IPS DF 19.7 (cell line): ENCODE measurements around the gene PSEN2.

Experiments
- DNase-seq: peaks from one replicate; pipeline ENCODE4 v3.0.0-alpha.2; 2013; ENCODE audit warnings: low read depth, low spot score

Gene PSEN2

DNA sequence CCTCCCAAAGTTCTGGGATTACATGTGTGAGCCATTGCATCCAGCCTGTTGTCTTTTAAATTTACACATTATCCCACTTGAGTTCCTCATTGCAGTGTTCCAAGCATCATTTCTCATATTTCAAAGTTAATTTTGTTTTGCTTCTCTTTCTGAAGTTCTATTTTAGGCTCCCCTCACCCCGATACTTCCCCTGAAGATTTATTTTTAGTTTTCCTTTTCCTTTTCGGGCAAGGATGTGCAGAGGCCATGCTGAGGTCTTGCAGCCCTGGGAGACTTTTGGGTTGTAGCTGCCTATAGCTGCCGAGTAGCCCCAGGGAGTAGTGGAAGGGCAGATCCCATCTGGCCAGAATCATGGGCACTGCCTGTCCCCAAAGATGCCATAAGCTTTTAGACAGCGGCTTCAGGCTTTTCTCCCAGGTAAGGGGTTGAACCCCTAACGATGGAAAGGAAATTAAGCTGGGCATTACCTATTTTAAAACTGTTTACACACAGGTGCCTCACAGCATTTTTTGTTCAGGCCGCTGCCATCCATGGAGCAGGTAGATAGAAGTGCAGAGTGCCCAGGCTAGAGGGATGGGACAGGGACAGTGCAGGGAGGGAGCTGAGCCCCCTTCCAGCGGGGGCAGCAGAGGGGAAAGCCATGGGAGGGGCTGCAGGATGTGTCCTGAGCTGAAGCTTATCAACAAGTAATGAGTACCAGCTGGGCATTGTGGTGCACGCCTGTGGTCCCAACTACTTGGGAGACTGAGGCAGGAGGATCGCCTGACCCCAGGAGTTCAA lies 15.9 kb downstream of the PSEN2 start:
- DNase-seq, result no peak

DNA sequence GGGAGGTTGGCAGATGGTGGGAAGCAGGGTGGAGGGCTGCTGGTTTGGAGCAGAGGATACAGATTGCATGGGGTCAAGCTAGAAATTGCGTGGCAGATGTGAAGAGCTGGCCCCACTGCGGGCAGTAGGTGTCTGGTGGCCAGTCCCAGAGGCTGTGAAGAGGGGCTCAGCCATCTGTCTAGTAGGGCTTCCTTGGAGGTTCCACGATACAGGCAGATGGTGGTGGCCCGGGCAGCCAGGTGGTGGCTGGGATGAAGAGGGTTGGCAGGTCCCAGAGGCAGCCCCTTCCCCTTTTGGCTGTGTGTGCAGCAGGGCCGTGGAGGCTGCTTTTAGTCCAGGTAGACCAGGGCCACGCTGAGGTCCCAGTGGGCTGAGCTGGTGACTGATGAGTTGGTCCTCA lies 16.6 kb downstream of the PSEN2 start:
- DNase-seq, result no peak

DNA sequence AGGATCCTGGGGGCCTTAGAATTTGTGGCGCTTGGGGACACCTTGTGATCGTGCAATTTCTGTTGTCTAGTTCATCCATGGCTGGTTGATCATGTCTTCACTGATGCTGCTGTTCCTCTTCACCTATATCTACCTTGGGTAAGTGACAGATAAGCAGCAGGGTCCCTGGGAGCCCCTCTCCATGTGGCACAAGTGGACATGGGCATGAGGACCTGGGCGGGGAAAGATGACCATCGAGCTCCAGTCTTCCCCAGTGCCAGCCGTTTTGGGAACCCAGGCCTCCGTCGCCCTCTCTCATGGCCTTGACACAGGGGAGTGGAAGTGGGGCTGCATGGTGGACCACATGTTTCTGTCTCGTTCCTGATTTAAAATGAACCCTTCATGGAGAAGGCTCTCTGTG lies 17.6 kb downstream of the PSEN2 start:
- DNase-seq, result no peak

DNA sequence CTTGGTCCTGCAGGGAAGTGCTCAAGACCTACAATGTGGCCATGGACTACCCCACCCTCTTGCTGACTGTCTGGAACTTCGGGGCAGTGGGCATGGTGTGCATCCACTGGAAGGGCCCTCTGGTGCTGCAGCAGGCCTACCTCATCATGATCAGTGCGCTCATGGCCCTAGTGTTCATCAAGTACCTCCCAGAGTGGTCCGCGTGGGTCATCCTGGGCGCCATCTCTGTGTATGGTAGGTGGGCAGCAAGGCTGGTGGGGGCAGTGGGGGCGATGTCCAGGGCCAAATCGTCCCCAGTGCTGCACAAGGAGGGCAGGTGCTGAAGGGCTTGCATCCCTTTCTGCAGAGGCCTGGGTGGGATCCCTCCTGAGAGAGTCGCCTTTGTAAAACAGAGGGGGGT lies 18.4 kb downstream of the PSEN2 start:
- DNase-seq, result no peak

DNA sequence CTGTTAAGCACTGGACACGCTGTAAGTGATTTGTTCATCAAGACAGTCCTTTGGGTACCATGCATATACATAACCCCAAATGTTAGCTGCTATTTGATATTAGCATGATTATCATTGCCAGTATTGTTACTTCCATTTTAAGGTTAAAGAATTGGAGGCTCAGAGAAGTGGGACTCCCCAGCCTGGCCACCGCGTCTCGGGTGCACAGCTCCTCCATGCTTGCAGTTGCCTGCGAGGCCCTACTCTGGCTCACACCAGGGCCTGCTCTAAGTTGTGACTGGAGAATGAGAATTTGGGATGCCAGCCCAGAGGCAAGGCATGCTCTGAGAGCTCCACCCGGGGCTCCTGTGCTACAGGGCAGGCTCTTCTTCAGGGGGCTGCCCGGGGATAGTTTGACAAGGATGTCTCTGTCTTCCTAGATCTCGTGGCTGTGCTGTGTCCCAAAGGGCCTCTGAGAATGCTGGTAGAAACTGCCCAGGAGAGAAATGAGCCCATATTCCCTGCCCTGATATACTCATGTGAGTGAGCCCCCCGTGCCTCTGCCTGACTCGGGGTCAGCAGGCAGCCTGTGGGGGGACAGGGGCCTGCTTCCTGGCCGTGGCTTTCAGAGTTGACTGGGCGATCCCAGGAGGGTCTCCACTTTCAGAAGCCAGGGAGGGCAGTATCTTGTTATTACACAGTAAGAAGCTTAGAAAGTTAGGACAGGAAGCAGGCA lies 19.4 kb downstream of the PSEN2 start:
- DNase-seq, result no peak

DNA sequence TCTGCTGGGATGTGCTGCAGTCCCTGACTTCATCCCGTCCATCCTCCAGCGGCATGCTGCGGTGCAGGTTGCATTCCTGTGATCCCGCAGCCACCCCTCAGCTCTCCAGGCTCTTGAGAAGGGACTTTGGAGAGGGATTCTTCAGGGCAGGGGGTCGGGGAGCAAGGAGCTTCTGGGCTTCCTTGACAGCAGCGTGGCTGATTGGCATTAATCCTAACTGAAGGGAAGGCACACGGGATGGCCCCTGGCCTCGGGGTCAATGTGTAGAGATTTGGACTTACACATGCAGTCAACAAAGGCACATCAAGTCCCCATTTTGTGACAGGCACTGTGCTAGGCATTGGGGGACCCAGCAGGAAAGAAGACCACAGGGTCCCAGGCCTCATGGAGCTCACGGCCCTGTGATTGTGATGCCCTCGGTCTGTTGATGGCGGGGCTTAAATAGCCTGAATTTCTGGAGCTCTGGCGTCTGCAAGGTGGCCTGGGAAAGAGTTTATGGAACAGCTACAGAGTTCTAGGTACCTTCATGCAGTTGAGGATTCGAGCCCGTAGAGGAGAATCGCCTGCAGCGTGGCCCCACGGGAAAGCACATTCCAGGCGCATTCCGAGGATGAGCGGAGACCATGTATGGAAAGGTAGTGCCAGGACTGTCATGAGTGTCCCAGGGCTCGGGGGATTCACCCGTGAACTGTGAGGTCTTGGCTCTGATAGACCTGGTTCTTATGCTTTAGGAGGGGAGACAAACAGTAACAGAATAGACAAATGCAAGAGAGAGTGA lies 20.1 kb downstream of the PSEN2 start:
- no peak for DNase-seq

DNA sequence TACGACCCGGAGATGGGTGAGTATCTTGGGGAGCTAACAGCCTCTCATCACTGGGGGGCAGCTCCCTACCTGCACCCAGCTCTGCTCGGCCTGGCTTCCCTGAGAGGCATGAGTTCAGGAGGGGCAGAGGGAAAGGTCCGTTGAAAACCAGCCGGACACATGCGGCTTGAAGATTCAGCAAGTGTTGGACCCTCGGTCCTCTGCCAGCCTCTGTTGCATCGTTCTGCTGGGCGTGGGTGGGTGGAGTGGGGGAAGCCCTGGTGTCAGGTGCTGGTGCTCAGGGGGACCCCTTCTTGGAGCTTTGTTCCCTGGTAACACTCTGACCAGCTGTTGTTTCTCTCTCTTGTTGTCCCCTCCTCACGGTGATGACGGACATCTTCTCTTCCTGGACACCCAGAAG lies 20.9 kb downstream of the PSEN2 start:
- DNase-seq, result no peak

DNA sequence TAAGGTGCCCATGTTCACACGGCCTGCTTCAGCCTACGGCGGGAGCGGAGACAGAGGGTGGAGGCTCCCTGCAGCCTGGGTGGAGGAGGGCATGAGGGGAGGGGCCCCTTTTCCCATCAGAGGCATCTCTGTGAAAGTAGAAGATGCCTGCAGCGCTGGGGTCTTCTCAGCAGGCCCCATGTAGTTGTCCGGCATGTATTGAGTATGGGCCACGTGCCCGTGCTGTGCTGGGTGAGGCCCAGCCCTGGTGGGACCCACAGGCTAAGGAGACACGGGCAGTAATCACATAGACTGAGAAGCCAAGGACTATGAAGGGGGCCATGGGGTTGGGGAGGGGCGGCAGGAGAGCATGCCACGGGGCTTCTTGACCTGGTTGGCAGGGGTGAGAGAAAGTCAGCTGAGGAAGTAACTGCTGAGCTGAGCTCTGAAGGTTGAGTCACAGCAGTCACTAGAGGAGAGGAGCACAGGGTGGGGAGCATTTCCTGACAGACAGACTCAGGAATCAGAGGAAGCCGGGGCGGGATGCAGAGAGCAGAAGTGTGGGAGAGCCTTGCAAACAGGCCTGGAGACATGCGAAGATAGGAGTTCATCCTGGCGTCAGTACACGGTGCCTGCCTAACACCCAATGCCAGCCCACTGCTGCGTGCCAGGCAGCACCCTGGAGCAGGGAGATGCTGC lies 21.6 kb downstream of the PSEN2 start:
- DNase-seq, result no peak

DNA sequence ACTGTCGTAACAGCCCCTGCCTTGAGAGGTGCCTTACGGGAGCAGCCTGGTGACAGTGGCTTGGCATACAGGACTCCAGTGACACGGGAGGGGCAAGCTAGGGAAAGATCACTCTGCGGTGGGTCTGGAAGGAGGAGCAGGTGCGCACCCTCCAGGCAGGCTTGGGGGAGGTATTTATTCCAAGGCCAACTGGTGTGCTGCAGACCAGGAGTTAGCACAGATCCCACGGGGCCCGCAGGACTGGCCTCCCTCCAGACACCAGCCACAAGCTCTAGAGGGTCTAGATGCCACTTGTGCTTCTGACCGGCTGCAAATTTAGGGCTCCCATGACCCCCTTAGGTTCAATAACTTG lies 22.1 kb downstream of the PSEN2 start:
- no peak for DNase-seq

DNA sequence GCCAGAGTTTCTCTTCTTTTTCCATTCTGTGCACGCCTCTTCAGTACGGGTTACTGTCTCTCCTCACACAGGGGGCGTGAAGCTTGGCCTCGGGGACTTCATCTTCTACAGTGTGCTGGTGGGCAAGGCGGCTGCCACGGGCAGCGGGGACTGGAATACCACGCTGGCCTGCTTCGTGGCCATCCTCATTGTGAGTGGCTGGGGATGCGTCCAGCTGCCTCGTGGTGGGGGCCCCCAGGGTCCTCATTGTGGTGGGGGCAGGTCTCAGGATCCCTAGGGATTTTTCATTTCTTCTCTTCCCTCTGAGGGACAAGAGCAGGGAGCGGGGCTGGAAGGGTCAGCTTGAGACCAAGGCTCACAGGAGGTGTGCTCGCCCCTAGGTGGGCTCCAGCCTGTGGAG lies 23.5 kb downstream of the PSEN2 start:
- no peak for DNase-seq

DNA sequence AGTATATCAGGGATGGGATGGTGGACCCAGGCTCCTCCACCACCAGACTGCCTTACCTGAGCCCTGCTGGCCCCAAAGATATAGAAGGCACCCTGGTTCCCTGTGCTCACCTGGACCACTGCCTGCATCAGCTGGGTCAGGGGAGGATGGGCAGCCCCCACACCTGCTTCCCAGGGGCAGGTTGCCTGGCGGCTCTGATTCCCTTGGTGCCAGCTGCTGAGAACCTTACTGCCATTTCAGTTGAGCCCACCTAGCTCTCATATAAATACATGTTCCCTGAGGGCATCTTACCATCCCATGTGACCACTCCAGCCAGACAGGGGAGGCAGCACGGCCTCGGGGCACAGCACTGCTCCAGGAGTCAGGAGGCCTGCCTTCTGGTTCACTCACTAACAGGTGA lies 24.4 kb downstream of the PSEN2 start:
- no peak for DNase-seq

DNA sequence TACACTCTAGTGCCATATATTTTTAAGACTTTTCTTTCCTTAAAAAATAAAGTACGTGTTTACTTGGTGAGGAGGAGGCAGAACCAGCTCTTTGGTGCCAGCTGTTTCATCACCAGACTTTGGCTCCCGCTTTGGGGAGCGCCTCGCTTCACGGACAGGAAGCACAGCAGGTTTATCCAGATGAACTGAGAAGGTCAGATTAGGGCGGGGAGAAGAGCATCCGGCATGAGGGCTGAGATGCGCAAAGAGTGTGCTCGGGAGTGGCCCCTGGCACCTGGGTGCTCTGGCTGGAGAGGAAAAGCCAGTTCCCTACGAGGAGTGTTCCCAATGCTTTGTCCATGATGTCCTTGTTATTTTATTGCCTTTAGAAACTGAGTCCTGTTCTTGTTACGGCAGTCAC lies 25.2 kb downstream of the PSEN2 start:
- DNase-seq, result no peak

DNA sequence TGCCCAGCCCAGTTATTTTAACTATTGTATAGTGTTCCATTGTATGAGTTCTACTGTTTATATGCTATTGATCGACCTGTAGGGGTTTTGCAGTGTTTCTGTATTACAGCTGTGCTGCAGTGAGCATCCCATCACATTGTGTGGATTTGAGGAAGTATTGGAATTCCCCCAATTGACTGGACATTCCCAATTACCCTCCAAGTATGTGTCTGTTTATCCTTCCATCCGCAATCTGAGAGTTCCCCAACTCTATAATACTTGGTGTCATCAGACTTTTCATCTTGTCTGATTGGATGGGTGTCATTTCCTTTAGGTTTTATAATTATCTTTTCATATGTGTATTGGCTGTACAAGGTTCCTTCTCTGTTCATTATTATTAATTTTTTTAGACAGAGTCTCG lies 27.8 kb downstream of the PSEN2 start:
- DNase-seq, result no peak

DNA sequence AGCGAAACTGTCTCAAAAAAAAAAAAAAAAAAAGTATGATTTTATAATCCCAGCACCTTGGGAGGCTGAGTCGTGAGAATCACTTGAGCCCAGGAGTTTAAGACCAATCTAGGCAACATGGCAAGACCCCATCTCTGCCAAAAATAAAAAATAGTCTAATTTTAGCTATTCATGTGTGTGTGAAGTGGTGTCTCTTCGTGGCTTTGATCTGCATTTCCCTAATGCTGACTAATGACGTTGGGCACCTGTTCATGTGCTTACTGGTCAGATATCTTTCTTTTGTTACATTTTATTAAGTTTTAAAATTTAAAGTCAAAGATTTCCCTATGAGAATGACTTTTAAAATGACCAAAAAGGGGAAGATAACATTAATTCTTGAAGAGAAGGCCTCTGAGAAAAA lies 31.0 kb downstream of the PSEN2 start:
- no peak for DNase-seq

DNA sequence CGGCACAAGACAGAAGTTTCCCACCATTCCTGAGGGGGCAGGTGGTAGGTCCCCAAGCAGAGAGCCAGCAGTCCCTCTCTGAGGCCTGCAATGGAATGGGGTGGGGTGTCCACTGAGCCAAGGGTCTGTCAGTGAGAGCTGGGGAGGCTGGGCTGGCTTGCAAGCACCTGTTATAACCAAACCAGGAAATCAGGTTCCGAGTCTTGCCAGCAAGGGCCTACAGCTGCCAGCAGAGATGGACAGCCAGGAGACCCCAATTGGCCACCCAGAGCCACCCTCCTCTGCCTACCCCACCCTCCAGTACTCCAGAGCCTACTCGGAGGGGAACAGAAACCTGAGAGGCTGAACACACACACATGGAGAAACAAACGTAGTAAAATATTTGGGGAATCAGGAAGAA lies 32.2 kb downstream of the PSEN2 start:
- DNase-seq, result no peak

DNA sequence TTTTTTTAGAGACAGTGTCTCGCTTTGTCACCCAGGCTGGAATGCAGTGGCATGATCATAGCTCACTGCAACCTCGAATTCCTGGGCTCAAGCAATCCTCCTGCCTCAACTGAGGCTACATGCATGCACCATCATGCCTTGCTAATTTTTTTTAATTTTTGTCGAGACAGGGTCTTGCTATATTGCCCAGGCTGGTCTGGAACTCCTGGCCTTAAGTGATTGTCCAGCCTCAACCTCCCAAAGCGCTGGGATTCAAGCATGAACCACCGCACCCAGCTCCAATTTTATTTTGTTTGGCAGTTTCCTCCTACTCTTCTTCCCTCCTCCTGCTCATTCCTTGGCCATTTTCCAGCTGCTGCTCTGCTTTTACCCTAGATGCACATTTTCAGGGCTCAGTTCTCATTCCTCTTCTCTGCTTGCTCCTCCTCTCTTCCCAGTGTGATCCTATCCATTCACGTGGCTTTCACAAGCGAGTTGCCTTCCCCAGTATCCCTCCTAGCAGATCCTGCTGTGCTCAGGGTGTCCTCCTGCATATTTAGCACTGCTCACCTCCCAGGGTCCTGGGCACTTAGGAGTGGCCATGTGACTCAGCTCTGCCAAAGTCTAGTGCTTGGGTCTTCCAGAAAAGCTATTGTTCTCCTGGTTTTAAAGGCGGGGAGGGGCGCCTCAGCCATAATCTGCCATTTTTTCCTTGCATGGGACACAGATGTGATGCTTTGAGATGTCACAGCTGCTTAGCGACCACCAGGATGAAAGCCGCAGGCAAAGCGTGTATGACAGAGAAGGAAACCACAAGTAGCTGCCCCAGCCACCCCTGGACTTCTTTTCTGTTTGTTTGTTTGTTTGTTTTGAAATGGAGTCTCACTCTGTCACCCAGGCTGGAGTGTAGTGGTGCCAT lies 33.7 kb downstream of the PSEN2 start:
- no peak for DNase-seq

DNA sequence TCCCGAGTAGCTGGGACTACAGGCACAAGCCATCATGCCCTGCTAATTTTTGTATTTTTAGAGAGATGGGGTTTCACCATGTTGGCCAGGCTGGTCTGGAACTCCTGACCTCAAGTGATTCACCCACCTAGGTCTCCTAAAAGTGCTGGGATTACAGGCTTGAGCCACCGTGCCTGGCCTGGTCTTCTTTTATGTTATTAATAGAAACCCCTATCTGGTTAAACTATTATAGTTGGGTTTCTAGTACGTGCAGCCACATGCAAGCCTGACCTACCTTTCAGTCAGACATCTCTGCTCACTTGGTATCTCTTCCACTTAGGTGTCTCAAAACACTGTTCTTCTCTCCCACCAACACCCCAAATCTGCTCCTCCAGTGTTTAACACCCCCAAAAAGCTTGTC lies 34.4 kb downstream of the PSEN2 start:
- DNase-seq, result no peak

DNA sequence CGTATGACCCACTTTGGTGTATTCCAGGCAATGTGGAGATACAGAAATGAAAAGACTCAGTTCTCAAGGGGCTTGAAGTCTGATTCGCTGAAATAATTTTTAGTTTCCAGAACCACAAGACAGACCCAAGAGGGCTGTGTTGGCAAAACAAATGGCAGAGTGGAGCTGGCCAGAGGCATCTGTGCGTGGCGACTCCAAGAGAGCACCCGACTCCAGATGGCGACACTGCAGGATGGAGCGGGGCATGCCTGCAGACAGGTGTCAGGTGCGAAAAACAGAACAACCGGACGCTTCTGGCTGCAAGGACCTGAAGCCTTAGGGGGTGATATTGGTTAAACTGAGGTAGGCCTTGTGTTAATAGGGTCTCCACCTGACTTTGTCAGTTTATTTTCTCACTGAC lies 38.0 kb downstream of the PSEN2 start:
- DNase-seq, result no peak

DNA sequence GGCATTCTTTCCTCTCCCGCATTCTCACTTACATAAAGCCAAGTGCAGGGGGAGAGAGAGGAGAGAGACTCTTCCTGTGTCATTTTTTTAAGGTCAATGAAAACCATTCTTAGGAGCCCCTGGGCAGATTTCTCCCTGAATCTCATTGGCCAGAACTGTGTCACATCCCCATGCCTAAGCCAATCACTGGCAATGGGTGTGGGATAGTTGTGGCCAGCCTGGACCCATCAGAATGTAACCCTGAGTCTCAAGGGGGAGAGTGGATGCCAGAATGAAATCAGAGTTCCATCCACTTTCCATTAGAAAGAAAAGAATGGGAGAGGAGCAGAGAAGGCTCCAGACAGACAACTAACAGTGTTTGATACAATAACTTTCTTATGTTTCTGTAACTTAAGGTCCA lies 38.5 kb downstream of the PSEN2 start:
- DNase-seq, result no peak

DNA sequence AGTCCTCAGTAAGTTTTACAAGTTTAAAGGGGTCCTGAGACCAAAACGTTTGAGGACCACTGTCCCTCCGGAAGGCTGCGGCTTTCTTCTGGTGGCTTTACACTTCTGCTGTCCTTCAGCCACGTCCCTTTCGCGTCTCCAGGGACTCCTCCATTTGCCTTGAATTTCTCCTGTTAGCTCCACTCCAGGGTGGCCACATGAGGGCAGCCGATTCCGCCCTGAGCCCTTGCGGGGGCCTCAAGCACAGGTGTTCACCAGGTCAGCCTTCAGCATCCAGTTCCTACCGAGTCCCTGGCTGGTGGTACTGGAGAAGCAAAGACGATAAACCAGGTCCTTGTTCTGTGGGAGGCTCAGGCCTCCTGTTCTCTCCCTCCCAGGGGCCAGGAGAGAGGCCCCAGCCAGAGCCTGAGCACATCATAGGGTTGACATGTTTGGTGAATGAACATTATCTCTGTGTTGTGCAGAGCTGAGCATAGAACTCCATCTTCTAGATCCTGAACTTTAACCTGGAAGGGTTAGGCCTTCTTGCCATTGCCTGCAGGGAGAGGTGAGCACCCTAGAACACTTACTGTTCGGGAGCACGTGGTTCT lies 42.3 kb downstream of the PSEN2 start:
- peak; percentile 65 for DNase-seq

DNA sequence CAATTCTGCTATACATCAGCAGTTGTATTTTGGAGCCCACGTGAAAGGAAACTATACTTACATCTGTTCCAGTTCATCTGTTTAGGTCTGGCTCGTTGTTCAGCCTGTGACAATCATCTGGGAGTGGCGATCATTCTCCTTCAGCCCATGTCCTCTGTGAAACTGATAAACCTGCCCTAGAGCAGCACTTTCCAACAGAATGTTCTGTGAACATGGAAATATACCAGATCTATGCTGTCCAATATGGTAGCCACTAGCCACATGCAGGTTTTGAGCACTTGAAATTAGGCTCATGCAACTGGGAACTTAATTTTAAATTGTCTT lies 45.2 kb downstream of the PSEN2 start:
- DNase-seq, result no peak
